Jurkat, Clone E6-1 (cell line): ENCODE data around the gene BRAF.
"Not testable (repeated sequence)": the region's sequence is repeated elsewhere in the genome, so short reads cannot be mapped to it uniquely, and the experiment has no call there.

Experiments
- DNase-seq: peaks from one replicate; pipeline ENCODE4 v3.0.0-alpha.2; 2011; ENCODE audit warnings: low read depth, low spot score
- H3K4me3 ChIP-seq: 2 replicates; pipeline ENCODE4 v1.5.1; 2011; ENCODE audit warnings: mild to moderate bottlenecking, low read length, control low read depth, moderate library complexity

BRAF gene

GRCh38 chr7:140696024-140696679 lies 228.6 kb downstream of the BRAF start:
- peak; percentile 80 for DNase-seq
- peak overlapping the region; percentile 81 for H3K4me3 ChIP-seq

DNA sequence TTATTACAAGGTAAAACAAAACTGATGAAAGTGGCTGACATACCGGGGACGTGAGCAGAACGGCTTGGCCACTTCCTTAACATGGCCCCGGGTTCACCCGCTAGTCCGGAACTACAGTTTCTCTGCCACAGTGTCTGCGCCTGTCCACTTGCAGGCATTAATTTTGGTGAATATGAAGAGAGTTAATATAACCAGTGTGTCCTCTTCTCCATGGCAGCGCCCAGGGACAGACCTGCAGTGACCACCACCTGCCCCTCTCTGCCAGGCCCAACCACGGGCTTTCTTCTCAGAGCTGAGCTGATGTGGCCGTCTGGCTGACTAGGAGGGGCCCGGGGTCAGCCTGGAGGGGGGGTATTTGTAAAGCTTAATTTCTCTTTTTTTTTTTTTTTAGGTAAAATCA lies 229.3 kb downstream of the BRAF start:
- no peak for DNase-seq

GRCh38 chr7:140694592-140694991 lies 230.1 kb downstream of the BRAF start:
- DNase-seq = no peak
- no peak overlapping the region for H3K4me3 ChIP-seq

More for the DNA sequence above, 229.3 kb downstream of the BRAF start:
- no peak overlapping the region for H3K4me3 ChIP-seq

DNA sequence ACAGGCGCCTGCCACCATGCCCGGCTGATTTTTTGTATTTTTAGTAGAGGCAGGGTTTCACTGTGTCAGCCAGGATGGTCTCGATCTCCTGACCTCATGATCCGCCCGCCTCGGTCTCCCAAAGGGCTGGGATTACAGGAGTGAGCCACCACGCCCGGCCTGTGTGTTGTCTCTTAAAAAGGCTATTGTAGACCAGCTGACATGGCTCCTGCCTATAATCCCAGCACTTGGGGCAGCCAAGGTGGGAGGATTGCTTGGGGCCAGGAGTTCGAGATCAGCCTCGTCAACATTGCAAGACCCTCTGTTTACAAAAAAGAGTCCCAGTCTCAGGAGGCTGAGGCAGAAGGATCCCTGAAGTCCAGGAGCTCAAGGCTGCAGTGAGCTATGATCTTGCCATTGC lies 230.9 kb downstream of the BRAF start:
- H3K4me3 ChIP-seq, DNase-seq: not testable (repeated sequence)

- DNase-seq = no peak
- no peak overlapping the region for H3K4me3 ChIP-seq
Observed at GRCh38 chr7:140691376-140692045, 233.2 kb downstream of the BRAF start.

DNA sequence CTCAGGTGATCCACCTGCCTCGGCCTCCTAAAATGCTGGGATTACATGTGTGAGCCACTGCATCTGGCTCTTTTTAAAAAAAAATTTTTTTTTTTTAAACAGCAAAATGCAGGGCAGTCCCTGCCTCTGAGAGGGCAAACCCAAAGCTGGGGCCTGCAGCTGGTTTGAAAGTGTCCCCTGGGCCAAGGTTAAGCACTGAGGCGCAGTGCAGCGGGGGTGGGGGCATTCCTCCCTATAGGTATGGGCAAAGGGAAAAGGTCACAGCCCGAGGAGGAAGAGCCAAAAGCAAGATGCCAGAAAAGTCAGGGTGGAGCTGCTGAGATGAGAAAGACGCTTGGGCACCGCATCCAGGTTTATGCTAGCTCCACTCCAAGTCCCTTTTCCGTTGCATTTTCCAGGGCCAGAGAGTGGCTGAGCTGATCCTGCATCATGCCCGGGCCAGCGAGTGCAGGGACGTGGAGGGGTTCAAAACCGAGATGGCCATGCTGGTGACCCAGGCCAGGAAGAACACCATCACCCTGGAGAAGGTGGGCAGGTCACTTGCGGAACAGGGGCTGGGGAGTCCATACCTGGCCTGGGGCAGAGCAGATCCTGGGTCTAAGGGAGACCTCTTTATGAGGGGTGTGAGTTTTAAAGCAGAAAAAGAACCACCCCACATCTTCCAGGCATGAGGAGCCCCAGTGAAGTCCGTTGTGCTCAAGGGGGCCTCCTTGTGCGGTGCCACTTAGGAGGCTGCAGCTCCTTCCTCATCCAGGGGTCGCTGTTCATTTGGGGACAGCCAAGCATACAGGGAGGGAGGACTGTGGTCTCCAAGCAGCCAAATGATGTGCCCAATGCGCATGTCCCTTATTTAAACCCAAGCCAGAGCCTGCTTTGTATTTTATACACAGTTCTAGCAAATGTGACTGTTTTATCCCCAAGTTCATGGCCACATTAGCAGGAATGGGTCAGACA lies 235.3 kb downstream of the BRAF start:
- H3K4me3 ChIP-seq = no peak overlapping the region
- DNase-seq = no peak

DNA sequence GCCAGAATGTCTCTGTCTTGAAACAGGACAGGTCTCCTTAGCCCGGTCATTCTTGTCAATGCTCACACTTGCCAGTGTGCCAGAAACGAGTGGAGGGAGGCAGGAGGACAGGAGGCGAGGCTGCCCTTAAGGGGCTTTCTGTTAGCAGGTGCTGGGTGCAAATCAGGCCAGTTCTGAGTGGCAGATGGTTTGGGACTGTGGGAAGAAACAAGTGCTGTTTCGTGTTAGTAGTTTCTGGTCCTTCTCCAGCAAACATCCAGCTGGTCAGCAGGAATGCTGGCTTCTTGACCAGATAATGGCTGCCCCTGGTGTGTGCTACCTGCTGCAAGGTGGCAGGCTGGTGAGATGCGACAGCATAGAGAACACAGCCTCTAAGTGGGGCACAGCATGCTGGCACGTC lies 236.4 kb downstream of the BRAF start:
- H3K4me3 ChIP-seq = no peak overlapping the region
- DNase-seq = no peak

DNA sequence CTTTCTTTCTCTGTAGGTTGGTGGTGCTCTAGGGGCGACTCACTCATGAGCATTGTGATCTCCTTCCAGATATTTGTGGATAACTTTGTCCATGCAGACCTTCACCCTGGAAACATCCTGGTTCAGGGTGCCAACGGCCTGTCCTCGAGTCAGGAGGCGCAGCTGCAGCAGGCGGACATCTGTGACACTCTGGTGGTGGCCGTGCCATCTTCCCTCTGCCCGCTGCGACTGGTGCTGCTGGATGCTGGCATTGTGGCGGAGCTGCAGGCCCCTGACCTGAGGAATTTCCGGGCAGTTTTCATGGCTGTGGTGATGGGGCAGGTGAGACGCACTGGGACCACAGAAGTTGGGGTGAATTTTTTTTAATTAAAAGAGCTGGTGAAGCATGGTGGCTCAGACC lies 237.8 kb downstream of the BRAF start:
- no peak for DNase-seq
- H3K4me3 ChIP-seq = no peak overlapping the region

DNA sequence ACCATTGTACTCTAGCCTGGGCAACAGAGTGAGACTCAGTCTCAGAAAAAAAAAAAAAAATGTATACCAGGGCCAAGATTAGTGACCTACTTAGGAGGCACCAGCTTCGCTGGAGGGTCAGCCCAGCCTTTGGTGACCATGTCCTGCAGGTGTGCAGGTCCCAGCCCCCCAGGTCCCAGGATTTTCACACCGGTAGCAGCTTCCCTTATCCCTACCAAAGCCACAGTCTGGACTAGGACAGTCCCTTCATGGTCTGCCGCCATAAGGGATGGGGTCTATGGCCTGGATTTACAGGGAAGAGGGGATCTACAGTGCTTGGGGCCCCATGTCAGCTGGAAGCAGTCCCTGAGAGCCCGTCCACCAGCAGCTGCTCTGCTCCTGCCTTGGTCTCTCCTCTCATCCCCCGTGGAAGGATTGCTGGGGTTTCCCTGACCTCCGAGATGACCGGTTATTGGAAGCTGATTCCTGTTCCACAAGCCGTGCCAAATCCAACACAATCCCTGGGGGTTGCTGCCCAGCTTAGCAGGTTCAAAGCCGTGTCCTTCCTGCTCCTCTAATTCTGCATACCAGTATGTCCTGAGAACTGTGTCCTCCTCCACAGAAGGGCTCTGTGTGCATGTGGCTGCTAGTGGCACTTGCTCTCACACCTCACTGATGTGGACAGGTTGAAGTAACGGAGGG lies 239.2 kb downstream of the BRAF start:
- H3K4me3 ChIP-seq = no peak overlapping the region
- DNase-seq = no peak

DNA sequence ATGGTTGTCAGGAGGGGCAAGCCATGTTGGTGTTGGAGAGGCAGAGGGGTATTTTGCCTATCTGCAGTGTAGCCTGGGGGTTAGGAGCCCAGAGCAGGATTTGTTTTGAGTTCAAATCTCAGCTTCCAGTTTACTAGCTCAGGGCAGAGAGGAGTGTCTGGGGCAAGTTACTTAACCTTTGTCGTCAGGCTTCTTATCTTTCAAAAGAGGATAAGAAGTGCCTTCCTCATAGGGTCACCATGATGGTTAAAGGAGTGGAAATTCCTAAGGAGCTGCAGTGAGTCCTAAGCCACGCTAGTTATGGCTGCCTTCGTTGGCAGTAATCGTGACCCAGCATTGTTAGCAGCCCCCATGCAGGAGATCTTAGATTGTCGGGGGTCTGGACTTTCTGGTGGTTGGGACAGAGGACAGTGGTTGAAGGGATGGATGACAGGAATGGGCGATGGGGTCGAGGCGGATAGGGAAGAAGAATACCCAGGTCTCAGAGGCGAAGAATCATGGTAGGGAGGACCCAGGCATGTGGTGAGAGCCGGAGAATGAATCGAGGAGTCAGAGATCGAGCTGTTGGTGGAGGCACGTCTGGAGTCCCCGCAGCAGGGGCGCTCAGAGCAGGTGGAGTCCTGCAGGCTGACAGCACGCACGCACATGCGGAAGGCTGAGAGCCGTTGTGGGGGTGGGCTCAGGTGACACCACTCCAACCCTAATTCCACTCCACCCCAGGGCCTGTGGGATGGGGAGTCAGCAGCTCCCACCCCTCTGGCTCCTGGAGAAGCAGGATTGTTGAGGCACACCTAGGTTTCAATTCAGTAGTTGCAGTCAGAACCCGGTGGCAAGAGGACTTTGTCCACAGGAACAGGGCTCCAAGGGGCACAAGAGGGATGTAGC lies 240.4 kb downstream of the BRAF start:
- H3K4me3 ChIP-seq = no peak overlapping the region
- DNase-seq = no peak

DNA sequence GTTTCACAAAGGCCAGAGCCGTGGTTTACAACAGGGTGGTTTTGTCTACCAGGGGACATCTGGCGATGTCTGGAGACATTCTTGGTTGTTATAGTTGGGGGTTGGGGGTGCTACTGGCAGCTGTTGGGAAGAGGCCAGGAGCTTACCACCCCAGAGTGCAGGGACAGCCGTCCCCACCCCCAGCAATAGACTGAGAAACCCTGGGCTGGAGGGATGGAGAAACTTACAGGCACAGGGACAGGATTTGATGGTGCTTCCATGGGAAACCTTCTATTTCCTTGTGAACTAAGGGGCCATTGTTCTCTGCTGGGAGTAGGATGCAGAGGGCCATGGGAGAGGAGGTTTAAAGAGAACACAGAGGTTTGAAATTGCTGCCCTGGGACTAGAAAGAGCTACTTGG lies 241.1 kb downstream of the BRAF start:
- no peak for DNase-seq

DNA sequence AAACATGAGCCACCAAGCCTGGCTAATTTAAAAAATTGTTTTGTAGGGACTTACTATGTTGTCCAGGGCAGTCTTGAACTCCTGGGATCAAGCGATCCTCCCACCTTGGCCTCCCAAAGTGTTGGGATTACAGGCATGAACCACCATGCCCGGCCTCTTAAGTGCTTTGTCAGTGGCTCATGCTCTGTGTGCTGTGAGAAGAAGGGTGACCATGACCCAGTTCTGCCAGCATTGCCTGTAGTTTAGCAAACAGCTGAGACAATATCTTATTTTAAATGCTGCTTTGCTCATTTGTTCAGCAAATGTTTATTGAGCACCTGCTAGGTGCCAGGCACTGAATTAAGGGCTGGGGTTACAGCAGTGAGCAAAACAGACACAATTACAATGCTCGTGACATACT lies 243.0 kb downstream of the BRAF start:
- H3K4me3 ChIP-seq = no peak overlapping the region
- no peak for DNase-seq

More for the DNA sequence above, 241.1 kb downstream of the BRAF start:
- H3K4me3 ChIP-seq = no peak overlapping the region

- DNase-seq = no peak
- no peak overlapping the region for H3K4me3 ChIP-seq
Observed at GRCh38 chr7:140680886-140681285, 243.8 kb downstream of the BRAF start.

DNA sequence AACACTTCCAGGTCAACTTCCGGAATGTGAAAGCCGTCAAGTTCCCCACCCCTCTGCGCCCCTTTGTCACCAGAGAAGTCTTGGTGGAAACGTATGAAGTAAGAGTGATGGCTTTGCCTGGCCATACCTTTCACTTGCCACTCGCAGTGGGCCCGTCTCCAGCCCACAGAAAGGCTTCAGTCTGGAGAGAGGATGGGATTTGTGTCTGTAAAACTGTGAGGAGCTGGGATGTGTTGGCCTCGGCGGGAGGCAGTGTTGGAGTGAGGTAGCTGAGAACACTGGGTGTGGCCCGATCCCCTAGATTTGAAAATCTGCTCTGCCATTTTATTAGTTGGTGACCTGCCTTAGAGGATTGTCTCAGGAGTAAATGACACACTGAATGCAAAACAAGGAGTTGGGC lies 245.5 kb downstream of the BRAF start:
- no peak overlapping the region for H3K4me3 ChIP-seq
- DNase-seq = no peak

DNA sequence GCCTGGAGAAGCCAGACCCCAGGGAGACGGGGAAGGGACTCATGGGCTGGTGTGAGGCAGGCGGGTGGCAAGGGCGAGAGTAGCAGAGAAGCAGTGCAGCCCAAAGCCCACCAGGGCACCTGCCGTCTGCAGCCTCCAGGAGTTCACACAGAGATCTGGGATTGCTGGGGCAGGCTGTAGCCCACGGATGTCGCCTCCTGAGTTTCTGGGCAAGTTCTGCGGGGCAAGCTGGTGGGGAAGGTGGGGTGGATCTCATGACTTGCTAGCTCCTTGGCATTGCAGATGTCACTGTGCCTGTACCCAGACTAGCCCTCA lies 246.0 kb downstream of the BRAF start:
- DNase-seq = no peak
- H3K4me3 ChIP-seq = no peak overlapping the region

- no peak overlapping the region for H3K4me3 ChIP-seq
- DNase-seq = no peak
Observed at GRCh38 chr7:140678081-140678815, 246.5 kb downstream of the BRAF start.

DNA sequence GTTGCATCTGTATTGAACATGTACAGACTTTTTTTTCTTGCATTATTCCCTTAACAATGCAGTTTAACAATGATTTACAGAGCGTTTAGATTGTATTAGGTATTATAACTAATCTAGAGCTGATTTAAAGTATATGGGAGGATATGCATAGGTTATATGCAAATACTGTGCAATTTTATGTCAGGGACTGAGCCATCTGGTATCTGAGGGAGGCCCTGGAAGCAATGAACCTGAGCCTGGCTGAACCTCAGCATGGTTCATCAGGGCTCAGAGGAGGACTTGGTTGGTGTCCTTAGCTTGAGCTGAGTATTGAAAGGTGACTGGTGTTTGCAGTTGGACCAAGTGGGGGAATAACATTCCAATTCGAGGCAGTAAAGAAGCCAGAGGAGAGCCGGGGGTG lies 247.2 kb downstream of the BRAF start:
- H3K4me3 ChIP-seq = no peak overlapping the region

GRCh38 chr7:140676956-140677355 lies 247.8 kb downstream of the BRAF start:
- H3K4me3 ChIP-seq, DNase-seq: not testable (repeated sequence)

More for the DNA sequence above, 247.2 kb downstream of the BRAF start:
- no peak for DNase-seq
